Measurements from ENCODE around the gene CEP89. TPM values are rescaled to one million over a fixed set of nuclear protein-coding genes. Genes with fewer than 3 reads are reported as not detected.

Gene CEP89
- total RNA-seq, 1 donor from 2014 or later: 16.9 TPM

GRCh38 chr19:32935629-32936028, 36.1 kb downstream of the CEP89 start:
- TF ChIP-seq, protein P1, sequence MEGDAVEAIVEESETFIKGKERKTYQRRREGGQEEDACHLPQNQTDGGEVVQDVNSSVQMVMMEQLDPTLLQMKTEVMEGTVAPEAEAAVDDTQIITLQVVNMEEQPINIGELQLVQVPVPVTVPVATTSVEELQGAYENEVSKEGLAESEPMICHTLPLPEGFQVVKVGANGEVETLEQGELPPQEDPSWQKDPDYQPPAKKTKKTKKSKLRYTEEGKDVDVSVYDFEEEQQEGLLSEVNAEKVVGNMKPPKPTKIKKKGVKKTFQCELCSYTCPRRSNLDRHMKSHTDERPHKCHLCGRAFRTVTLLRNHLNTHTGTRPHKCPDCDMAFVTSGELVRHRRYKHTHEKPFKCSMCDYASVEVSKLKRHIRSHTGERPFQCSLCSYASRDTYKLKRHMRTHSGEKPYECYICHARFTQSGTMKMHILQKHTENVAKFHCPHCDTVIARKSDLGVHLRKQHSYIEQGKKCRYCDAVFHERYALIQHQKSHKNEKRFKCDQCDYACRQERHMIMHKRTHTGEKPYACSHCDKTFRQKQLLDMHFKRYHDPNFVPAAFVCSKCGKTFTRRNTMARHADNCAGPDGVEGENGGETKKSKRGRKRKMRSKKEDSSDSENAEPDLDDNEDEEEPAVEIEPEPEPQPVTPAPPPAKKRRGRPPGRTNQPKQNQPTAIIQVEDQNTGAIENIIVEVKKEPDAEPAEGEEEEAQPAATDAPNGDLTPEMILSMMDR (conservative IDR thresholded peaks at IDR 0.05; ENCODE audit: low read depth, low read length): no peak
- DNase-seq (ENCODE audit: low read depth): no peak
- no peak overlapping the region for H3K4me3 ChIP-seq (ENCODE audit: low read depth, low read length)

DNA sequence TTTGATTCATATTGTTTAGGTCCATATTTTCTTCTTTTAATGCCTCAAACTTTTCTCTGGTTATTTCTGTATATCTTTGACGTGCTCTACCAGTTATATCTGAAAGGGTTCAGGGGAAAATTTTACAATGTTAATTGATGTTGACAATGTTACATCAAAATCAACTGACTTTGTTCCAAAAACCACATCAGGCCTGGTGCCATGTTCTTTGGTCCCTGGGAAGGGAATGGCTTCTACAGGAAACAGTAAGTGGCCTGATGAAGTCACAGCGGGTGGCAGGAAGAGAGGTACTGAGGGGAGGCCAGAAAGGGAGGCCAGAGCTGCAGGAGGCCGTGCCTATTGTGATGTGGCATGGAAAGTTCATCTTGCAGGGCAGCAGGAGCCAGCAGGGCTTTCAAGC, 38.2 kb downstream of the CEP89 start:
- H3K4me3 ChIP-seq (ENCODE audit: low read depth, low read length): no peak overlapping the region
- no peak for DNase-seq (ENCODE audit: low read depth)
- TF ChIP-seq, protein P1 (conservative IDR thresholded peaks at IDR 0.05; ENCODE audit: low read depth, low read length): no peak

- DNase-seq (ENCODE audit: low read depth): no peak
- no peak overlapping the region for H3K4me3 ChIP-seq (ENCODE audit: low read depth, low read length)
Observed at GRCh38 chr19:32930567-32930966, 41.2 kb downstream of the CEP89 start.

GRCh38 chr19:32928806-32929205, 43.0 kb downstream of the CEP89 start:
- H3K4me3 ChIP-seq (ENCODE audit: low read depth, low read length): no peak overlapping the region
- TF ChIP-seq, protein P1 (conservative IDR thresholded peaks at IDR 0.05; ENCODE audit: low read depth, low read length): no peak
- DNase-seq (ENCODE audit: low read depth): no peak

More at GRCh38 chr19:32930567-32930966, 41.2 kb downstream of the CEP89 start:
- TF ChIP-seq, protein P1 (conservative IDR thresholded peaks at IDR 0.05; ENCODE audit: low read depth, low read length): no peak

- DNase-seq (ENCODE audit: low read depth): no peak
- TF ChIP-seq, protein P1 (conservative IDR thresholded peaks at IDR 0.05; ENCODE audit: low read depth, low read length): no peak
- H3K4me3 ChIP-seq (ENCODE audit: low read depth, low read length): no peak overlapping the region
Observed at GRCh38 chr19:32924200-32924599, 47.6 kb downstream of the CEP89 start.

DNA sequence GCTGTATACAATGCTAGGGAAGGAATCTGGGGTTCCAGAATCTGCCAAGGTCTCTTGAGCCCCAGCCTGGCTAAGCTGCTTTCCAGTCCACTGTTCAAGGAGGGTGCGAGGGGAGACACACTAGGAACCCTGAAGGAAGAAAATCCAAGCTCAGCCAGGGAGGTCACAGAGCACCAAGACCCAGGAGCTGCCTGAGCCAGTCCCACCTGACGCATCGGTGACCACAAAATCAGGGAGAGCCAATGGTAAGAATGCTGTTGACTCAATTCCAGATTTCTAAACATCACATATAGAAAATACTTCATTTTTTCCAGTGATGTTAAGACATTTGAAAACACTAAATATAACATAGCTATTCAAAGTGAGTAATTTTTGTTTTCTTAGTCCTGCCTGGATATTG, 50.1 kb downstream of the CEP89 start:
- DNase-seq (ENCODE audit: low read depth): no peak
- no peak overlapping the region for H3K4me3 ChIP-seq (ENCODE audit: low read depth, low read length)
- TF ChIP-seq, protein P1 (conservative IDR thresholded peaks at IDR 0.05; ENCODE audit: low read depth, low read length): no peak

DNA sequence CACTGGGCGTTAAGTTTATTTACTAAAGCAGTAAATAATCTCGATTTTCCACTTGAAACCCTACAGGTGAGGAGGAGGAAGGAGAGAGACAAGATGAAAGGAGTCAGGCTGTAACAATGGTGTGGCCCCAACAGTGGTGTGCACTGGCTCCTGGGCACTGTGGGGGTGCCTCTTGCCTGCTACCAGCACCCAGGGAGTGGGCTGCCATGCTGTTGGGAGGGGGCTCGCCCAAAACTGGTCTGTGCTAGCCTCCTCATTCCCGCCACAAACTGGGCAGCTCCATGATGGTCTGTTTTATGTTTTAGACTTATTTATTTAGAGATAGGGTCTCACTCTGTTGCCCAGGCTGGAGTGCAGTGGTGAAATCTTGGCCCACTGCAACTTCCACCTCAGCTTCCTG, 52.4 kb downstream of the CEP89 start:
- H3K4me3 ChIP-seq (ENCODE audit: low read depth, low read length): no peak overlapping the region
- DNase-seq (ENCODE audit: low read depth): no peak
- TF ChIP-seq, protein P1 (conservative IDR thresholded peaks at IDR 0.05; ENCODE audit: low read depth, low read length): no peak

Measured in epithelial cell of proximal tubule (primary cell).